PFSK-1 (cell line): Measurements from ENCODE around the gene LENG8.

Source experiments
- POLR2AphosphoS5 ChIP-seq: IDR thresholded peaks from 2 replicates; pipeline ENCODE4 v1.6.1; 2012; ENCODE audit warnings: low read depth, mild to moderate bottlenecking, control low read depth, low read length, moderate library complexity
- SIN3A ChIP-seq: IDR thresholded peaks from 2 replicates; pipeline ENCODE4 v1.6.1; 2012; ENCODE audit warnings: mild to moderate bottlenecking, low read length, moderate library complexity, borderline replicate concordance; ENCODE audit not compliant: insufficient read depth

- no peak for TF ChIP-seq SIN3A
- TF ChIP-seq POLR2AphosphoS5 = no peak
Measured at GRCh38 chr19:54478677-54479266, 29.8 kb downstream of the LENG8 start.
